Keratinocyte (primary cell): Measurements from ENCODE around the gene DBR1. TPM values are rescaled to one million over a fixed set of nuclear protein-coding genes. Genes with fewer than 3 reads are reported as not detected.

Experiments
- DNase-seq: peaks from one replicate; pipeline ENCODE4 v3.0.0-alpha.2; 2011; ENCODE audit warnings: low read depth, missing footprints, low spot score
- FAIRE-seq: peaks from 2 replicates; lab custom pipeline; 2011; peaks lifted over from hg19 to GRCh38; lab: Jason Lieb, UNC
- H2AFZ ChIP-seq: 2 replicates; pipeline ENCODE4 v1.6.0; 2012; ENCODE audit warnings: low read length, control low read depth, inconsistent platforms; ENCODE audit not compliant: control insufficient read depth
- H3K27ac ChIP-seq: 2 replicates; pipeline ENCODE4 v1.5.1; 2011; ENCODE audit warnings: low read length; ENCODE audit not compliant: control insufficient read depth, insufficient read depth
- H3K27me3 ChIP-seq: 3 replicates; pipeline ENCODE4 v1.6.0; 2011; ENCODE audit warnings: low read length; ENCODE audit not compliant: control insufficient read depth, insufficient read depth; ENCODE audit errors: extremely low read depth
- H3K36me3 ChIP-seq, 2 experiments: 2 replicates in 1 of 2; 3 replicates in 1 of 2; pipeline ENCODE4 v1.5.1; 2011; ENCODE audit warnings: low read length in 2 of 2, mild to moderate bottlenecking in 1 of 2; ENCODE audit not compliant: control insufficient read depth in 2 of 2, insufficient read depth in 2 of 2; ENCODE audit errors: extremely low read depth in 1 of 2
- H3K4me1 ChIP-seq: 3 replicates; pipeline ENCODE4 v1.5.1; 2011; ENCODE audit warnings: low read length; ENCODE audit not compliant: control insufficient read depth, insufficient read depth; ENCODE audit errors: extremely low read depth
- H3K4me2 ChIP-seq: 3 replicates; pipeline ENCODE4 v1.6.0; 2011; ENCODE audit warnings: low read depth, low read length; ENCODE audit not compliant: control insufficient read depth, insufficient read depth; ENCODE audit errors: extremely low read depth
- H3K4me3 ChIP-seq, 3 experiments: fragments of 200-600 bp in 1 of 3; sonication (generic) in 1 of 3; 2 replicates in 2 of 3; 3 replicates in 1 of 3; pipeline ENCODE4 v1.5.1; 2011 to 2016; ENCODE audit warnings: low read length in 3 of 3, mild to moderate bottlenecking in 3 of 3, control low read depth in 2 of 3, inconsistent platforms in 1 of 3, low read depth in 1 of 3, mixed read lengths in 1 of 3, mixed run types in 1 of 3, moderate library complexity in 1 of 3; ENCODE audit not compliant: control insufficient read depth in 2 of 3, insufficient read depth in 2 of 3; ENCODE audit errors: extremely low read depth in 1 of 3
- H3K79me2 ChIP-seq: 2 replicates; pipeline ENCODE4 v1.6.0; 2012; ENCODE audit warnings: low read length; ENCODE audit not compliant: control insufficient read depth, insufficient read depth
- H3K9ac ChIP-seq: 3 replicates; pipeline ENCODE4 v1.6.0; 2011; ENCODE audit warnings: low read length; ENCODE audit not compliant: control insufficient read depth, insufficient read depth; ENCODE audit errors: extremely low read depth
- H3K9me1 ChIP-seq: 3 replicates; pipeline ENCODE4 v1.6.0; 2011; ENCODE audit warnings: low read length; ENCODE audit not compliant: control insufficient read depth, insufficient read depth; ENCODE audit errors: extremely low read depth
- H3K9me3 ChIP-seq: 2 replicates; pipeline ENCODE4 v1.5.1; 2012; ENCODE audit warnings: low read depth, low read length; ENCODE audit not compliant: control insufficient read depth
- H4K20me1 ChIP-seq: 3 replicates; pipeline ENCODE4 v1.6.0; 2011; ENCODE audit warnings: low read length; ENCODE audit not compliant: control insufficient read depth, insufficient read depth; ENCODE audit errors: extremely low read depth
- CTCF ChIP-seq, 3 experiments: IDR thresholded peaks in 1 of 3; conservative IDR thresholded peaks in 1 of 3; optimal IDR thresholded peaks in 1 of 3; 2 replicates in 2 of 3; 3 replicates in 1 of 3; pipeline versions ENCODE3 to v1.5.1; 2011; ENCODE audit warnings: low read length in 3 of 3, mild to moderate bottlenecking in 3 of 3, moderate library complexity in 2 of 3, control low read depth in 1 of 3, inconsistent platforms in 1 of 3; ENCODE audit not compliant: insufficient read depth in 2 of 3; ENCODE audit errors: extremely low read depth in 1 of 3
- EZH2 ChIP-seq: IDR thresholded peaks from one replicate; pipeline ENCODE4 v1.6.1; 2012; ENCODE audit warnings: inconsistent platforms, mild to moderate bottlenecking, low read length, moderate library complexity
- dilution Hi-C: fragments of 300-500 bp; cut with MboI; formaldehyde crosslinking; loops from one replicate; pipeline ENCODE4 v1.7.0; 2020; ENCODE audit warnings: low sequenced_read_pairs; ENCODE audit not compliant: extremely low pct_ligation_motif_present
- polyA plus RNA-seq, 5 experiments: library from polyadenylated mRNA; depleted of rRNA in 3 of 5; stranded (reverse) in 3 of 5; stranded (forward) in 1 of 5; unstranded in 1 of 5; fragments of >200 nt; gene quantifications; 1 replicate in 1 of 5; 2 replicates in 3 of 5; 3 replicates in 1 of 5; pipeline versions ENCODE4 v1.2.1 to v1.2.3, GENCODE V29; 2011 to 2012; ENCODE audit warnings: missing spikeins in 2 of 5, low read depth in 1 of 5, low replicate concordance in 1 of 5

Gene DBR1
- polyA plus RNA-seq, 1 donor (not counting 4 experiments of a cell fraction or from before 2014, with no cell fraction given): 16.2 TPM

GRCh38 chr3:138137861-138138260 is 36.9 kb downstream of the DBR1 start:
- dilution Hi-C loops: no loop called here
- TF ChIP-seq EZH2 (no peak), CTCF (optimal IDR thresholded peaks at IDR 0.05 in 1 of 3, IDR thresholded peaks at IDR 0.05 in 1 of 3, conservative IDR thresholded peaks at IDR 0.05 in 1 of 3; ENCODE audit: extremely low read depth in 1 of 3, insufficient read depth in 2 of 3, low read length in 3 of 3) (no peak)
- Histone ChIP-seq H4K20me1 (no peaks in the 10 kb centered on the region), H3K27me3 (no peaks in the 10 kb centered on the region), H3K4me3 (no peak overlapping the region), H2AFZ (no peak overlapping the region), H3K4me2 (no peak overlapping the region), H3K79me2 (no peaks in the 10 kb centered on the region), H3K9me3 (no peaks in the 10 kb centered on the region), H3K27ac (no peak overlapping the region), H3K36me3 (no peaks in the 10 kb centered on the region), H3K4me1 (no peaks in the 10 kb centered on the region), H3K9ac (no peak overlapping the region), H3K9me1 (no peaks in the 10 kb centered on the region)
- FAIRE-seq: no peak
- no peak for DNase-seq

GRCh38 chr3:138136201-138136600 is 38.5 kb downstream of the DBR1 start:
- Histone ChIP-seq H3K9me1 (no peaks in the 10 kb centered on the region), H3K27ac (no peak overlapping the region), H3K4me3 (no peak overlapping the region), H3K27me3 (peaks cover 1% of the 10 kb centered on the region), H3K4me1 (no peaks in the 10 kb centered on the region), H4K20me1 (no peaks in the 10 kb centered on the region), H3K4me2 (no peak overlapping the region), H3K9ac (no peak overlapping the region), H2AFZ (no peak overlapping the region), H3K36me3 (no peaks in the 10 kb centered on the region), H3K9me3 (no peaks in the 10 kb centered on the region), H3K79me2 (no peaks in the 10 kb centered on the region)
- dilution Hi-C loops: no loop called here
- DNase-seq (no peak), FAIRE-seq (no peak)
- TF ChIP-seq CTCF (optimal IDR thresholded peaks at IDR 0.05 in 1 of 3, IDR thresholded peaks at IDR 0.05 in 1 of 3, conservative IDR thresholded peaks at IDR 0.05 in 1 of 3; ENCODE audit: extremely low read depth in 1 of 3, insufficient read depth in 2 of 3, low read length in 3 of 3): no peak
- TF ChIP-seq EZH2: no peak
